ENCODE measurements around the gene TAF11L11. TPM values are rescaled to one million over a fixed set of nuclear protein-coding genes. Genes with fewer than 3 reads are reported as not detected.
"Not testable (repeated sequence)": the region's sequence is repeated elsewhere in the genome, so short reads cannot be mapped to it uniquely, and the experiment has no call there.

Gene TAF11L11
- total RNA-seq: not detected
- not detected for total RNA-seq (2013)
- total RNA-seq: 0 reads per million in 29 experiments

GRCh38 chr5:17603880-17604279 is at the start of gene TAF11L11:
Gene TAF11L11 (plus strand): TSS chr5:17604183.
- H3K4me1 ChIP-seq (ENCODE audit: control insufficient read depth in 1 of 2, extremely low read depth in 1 of 2, insufficient read depth in 2 of 2, low read length in 2 of 2); H3K27ac Mint-ChIP-seq; H3K4me3 Mint-ChIP-seq; H3K4me3 ChIP-seq (ENCODE audit: control insufficient read depth in 1 of 2, extremely low read depth in 1 of 2, low read length in 1 of 2); ATAC-seq (replicated peaks in 1 of 4); H3K4me1 Mint-ChIP-seq; DNase-seq; H3K36me3 Mint-ChIP-seq; H3K27ac ChIP-seq (ENCODE audit: low read length); CTCF ChIA-PET; POLR2A ChIA-PET; H3K27me3 Mint-ChIP-seq; H3K36me3 ChIP-seq (ENCODE audit: control insufficient read depth in 2 of 2, extremely low read depth in 1 of 2, insufficient read depth in 1 of 2, low read length in 1 of 2); H3K9me3 ChIP-seq; H3K27me3 ChIP-seq (replicated peaks in 1 of 2; ENCODE audit: control insufficient read depth in 2 of 2, extremely low read depth in 1 of 2, insufficient read depth in 2 of 2, low read length in 1 of 2): not testable (repeated sequence)
- WGBS (ENCODE audit: insufficient coverage): 69% methylated on average over 4 of the region's 6 CpGs
- peaks cover 10 to 16% (median 14%) of the 10 kb centered on the region in 3 donors for H3K9me3 Mint-ChIP-seq

DNA sequence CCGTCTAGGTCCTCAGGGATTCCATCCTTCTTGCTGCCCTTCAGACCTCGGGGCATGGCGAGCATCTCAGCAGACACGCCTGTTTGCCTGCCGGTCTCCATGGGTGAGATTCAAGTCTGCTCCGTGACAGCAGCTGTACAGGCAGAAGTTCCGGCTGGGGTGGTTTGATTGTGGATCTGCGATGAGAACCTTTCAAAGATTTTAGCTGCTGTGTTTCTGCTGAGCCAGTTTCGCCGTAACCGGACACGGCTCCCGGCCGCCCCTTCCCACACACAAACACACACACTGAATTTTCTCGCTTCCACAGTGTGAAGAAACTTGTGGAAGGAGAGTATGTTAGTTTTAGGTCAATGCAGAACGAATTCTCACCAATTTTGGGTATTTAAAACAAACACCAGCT is 18.3 kb upstream of the TAF11L11 start, which contains the start of gene TAF11L7:
Gene TAF11L7 (minus strand): TSS at position 101 of the 400 bp plus-strand sequence.
- DNase-seq; ATAC-seq (replicated peaks in 1 of 4); H3K27me3 ChIP-seq (replicated peaks in 1 of 2; ENCODE audit: control insufficient read depth in 2 of 2, extremely low read depth in 1 of 2, insufficient read depth in 2 of 2, low read length in 1 of 2); H3K27ac Mint-ChIP-seq; H3K36me3 Mint-ChIP-seq; H3K9me3 Mint-ChIP-seq; H3K4me3 ChIP-seq (ENCODE audit: control insufficient read depth in 1 of 2, extremely low read depth in 1 of 2, low read length in 1 of 2); H3K4me3 Mint-ChIP-seq; H3K27me3 Mint-ChIP-seq; H3K4me1 Mint-ChIP-seq; POLR2A ChIA-PET; H3K4me1 ChIP-seq (ENCODE audit: control insufficient read depth in 1 of 2, extremely low read depth in 1 of 2, insufficient read depth in 2 of 2, low read length in 2 of 2); H3K9me3 ChIP-seq; H3K36me3 ChIP-seq (ENCODE audit: control insufficient read depth in 2 of 2, extremely low read depth in 1 of 2, insufficient read depth in 1 of 2, low read length in 1 of 2); H3K27ac ChIP-seq (ENCODE audit: low read length); CTCF ChIA-PET: not testable (repeated sequence)
- no CpG with 5 or more reads among the region's 16 CpGs for WGBS (ENCODE audit: insufficient coverage)

- H3K4me3 ChIP-seq (ENCODE audit: control insufficient read depth in 1 of 2, extremely low read depth in 1 of 2, low read length in 1 of 2); H3K36me3 ChIP-seq (ENCODE audit: control insufficient read depth in 2 of 2, extremely low read depth in 1 of 2, insufficient read depth in 1 of 2, low read length in 1 of 2); H3K4me1 Mint-ChIP-seq; H3K27me3 ChIP-seq (replicated peaks in 1 of 2; ENCODE audit: control insufficient read depth in 2 of 2, extremely low read depth in 1 of 2, insufficient read depth in 2 of 2, low read length in 1 of 2); DNase-seq; H3K27ac Mint-ChIP-seq; H3K27ac ChIP-seq (ENCODE audit: low read length); CTCF ChIA-PET; H3K9me3 Mint-ChIP-seq; H3K4me3 Mint-ChIP-seq; POLR2A ChIA-PET; H3K27me3 Mint-ChIP-seq; H3K9me3 ChIP-seq; H3K4me1 ChIP-seq (ENCODE audit: control insufficient read depth in 1 of 2, extremely low read depth in 1 of 2, insufficient read depth in 2 of 2, low read length in 2 of 2); ATAC-seq (replicated peaks in 1 of 4); H3K36me3 Mint-ChIP-seq: not testable (repeated sequence)
- WGBS (ENCODE audit: insufficient coverage): no CpG with 5 or more reads among the region's 16 CpGs
These were observed 13.1 kb upstream of the TAF11L11 start, which contains the start of gene TAF11L8 for GRCh38 chr5:17590860-17591259. Gene TAF11L8 (minus strand): TSS chr5:17590960.

DNA sequence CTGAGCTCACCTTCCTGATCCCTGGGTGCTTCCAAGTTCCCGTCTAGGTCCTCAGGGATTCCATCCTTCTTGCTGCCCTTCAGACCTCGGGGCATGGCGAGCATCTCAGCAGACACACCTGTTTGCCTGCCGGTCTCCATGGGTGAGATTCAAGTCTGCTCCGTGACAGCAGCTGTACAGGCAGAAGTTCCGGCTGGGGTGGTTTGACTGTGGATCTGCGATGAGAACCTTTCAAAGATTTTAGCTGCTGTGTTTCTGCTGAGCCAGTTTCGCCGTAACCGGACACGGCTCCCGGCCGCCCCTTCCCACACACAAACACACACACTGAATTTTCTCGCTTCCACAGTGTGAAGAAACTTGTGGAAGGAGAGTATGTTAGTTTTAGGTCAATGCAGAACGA is 9.7 kb upstream of the TAF11L11 start, which contains the start of gene TAF11L9:
Gene TAF11L9 (minus strand): TSS at position 140 of the 400 bp plus-strand sequence.
- H3K27me3 Mint-ChIP-seq; H3K4me3 ChIP-seq (ENCODE audit: control insufficient read depth in 1 of 2, extremely low read depth in 1 of 2, low read length in 1 of 2); H3K27ac ChIP-seq (ENCODE audit: low read length); H3K27me3 ChIP-seq (replicated peaks in 1 of 2; ENCODE audit: control insufficient read depth in 2 of 2, extremely low read depth in 1 of 2, insufficient read depth in 2 of 2, low read length in 1 of 2); DNase-seq; POLR2A ChIA-PET; H3K36me3 ChIP-seq (ENCODE audit: control insufficient read depth in 2 of 2, extremely low read depth in 1 of 2, insufficient read depth in 1 of 2, low read length in 1 of 2); H3K36me3 Mint-ChIP-seq; CTCF ChIA-PET; H3K4me3 Mint-ChIP-seq; H3K27ac Mint-ChIP-seq; H3K9me3 Mint-ChIP-seq; H3K9me3 ChIP-seq; H3K4me1 ChIP-seq (ENCODE audit: control insufficient read depth in 1 of 2, extremely low read depth in 1 of 2, insufficient read depth in 2 of 2, low read length in 2 of 2); H3K4me1 Mint-ChIP-seq; ATAC-seq (replicated peaks in 1 of 4): not testable (repeated sequence)
- no CpG with 5 or more reads among the region's 15 CpGs for WGBS (ENCODE audit: insufficient coverage)

GRCh38 chr5:17597728-17598127 is 6.3 kb upstream of the TAF11L11 start, which contains the start of gene TAF11L10:
Gene TAF11L10 (minus strand): TSS chr5:17597828.
- CTCF ChIA-PET; H3K27me3 Mint-ChIP-seq; H3K27ac Mint-ChIP-seq; H3K4me3 ChIP-seq (ENCODE audit: control insufficient read depth in 1 of 2, extremely low read depth in 1 of 2, low read length in 1 of 2); DNase-seq; H3K9me3 Mint-ChIP-seq; H3K9me3 ChIP-seq; H3K4me1 ChIP-seq (ENCODE audit: control insufficient read depth in 1 of 2, extremely low read depth in 1 of 2, insufficient read depth in 2 of 2, low read length in 2 of 2); H3K27ac ChIP-seq (ENCODE audit: low read length); H3K36me3 ChIP-seq (ENCODE audit: control insufficient read depth in 2 of 2, extremely low read depth in 1 of 2, insufficient read depth in 1 of 2, low read length in 1 of 2); H3K27me3 ChIP-seq (replicated peaks in 1 of 2; ENCODE audit: control insufficient read depth in 2 of 2, extremely low read depth in 1 of 2, insufficient read depth in 2 of 2, low read length in 1 of 2); ATAC-seq (replicated peaks in 1 of 4); H3K4me1 Mint-ChIP-seq; H3K36me3 Mint-ChIP-seq; POLR2A ChIA-PET; H3K4me3 Mint-ChIP-seq: not testable (repeated sequence)
- no CpG with 5 or more reads among the region's 15 CpGs for WGBS (ENCODE audit: insufficient coverage)

DNA sequence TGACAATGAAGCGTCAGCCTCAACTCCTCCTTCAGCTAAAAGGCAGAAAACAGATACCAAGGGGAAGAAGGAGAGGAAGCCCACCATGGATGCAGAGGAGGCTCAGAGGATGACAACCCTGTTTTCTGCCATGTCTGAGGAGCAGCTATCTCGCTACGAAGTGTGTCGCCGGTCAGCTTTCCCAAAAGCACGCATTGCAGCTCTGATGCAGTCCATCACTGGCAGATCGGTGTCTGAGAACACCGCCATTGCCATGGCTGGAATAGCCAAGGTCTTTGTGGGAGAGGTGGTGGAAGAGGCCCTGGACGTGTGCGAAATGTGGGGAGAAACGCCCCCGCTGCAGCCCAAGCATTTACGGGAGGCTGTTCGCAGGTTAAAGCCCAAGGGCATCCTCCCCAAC is 968 bp downstream of the TAF11L11 start:
- H3K27ac Mint-ChIP-seq: no peak overlapping the region
- H3K4me1 Mint-ChIP-seq: no peaks in the 10 kb centered on the region
- no peaks in the 10 kb centered on the region for H3K9me3 ChIP-seq
- ATAC-seq (replicated peaks in 1 of 4) (no peak), DNase-seq (no peak)
- CTCF ChIA-PET: no interaction called here
- WGBS (ENCODE audit: insufficient coverage): no CpG with 5 or more reads among the region's 14 CpGs
- no peaks in the 10 kb centered on the region for H3K4me1 ChIP-seq (ENCODE audit: control insufficient read depth in 1 of 2, extremely low read depth in 1 of 2, insufficient read depth in 2 of 2, low read length in 2 of 2)
- POLR2A ChIA-PET: no interaction called here
- H3K36me3 ChIP-seq (ENCODE audit: control insufficient read depth in 2 of 2, extremely low read depth in 1 of 2, insufficient read depth in 1 of 2, low read length in 1 of 2): no peaks in the 10 kb centered on the region
- no peaks in the 10 kb centered on the region for H3K27me3 Mint-ChIP-seq
- H3K9me3 Mint-ChIP-seq: peaks cover 10 to 16% (median 14%) of the 10 kb centered on the region in 3 donors
- no peaks in the 10 kb centered on the region for H3K27me3 ChIP-seq (replicated peaks in 1 of 2; ENCODE audit: control insufficient read depth in 2 of 2, extremely low read depth in 1 of 2, insufficient read depth in 2 of 2, low read length in 1 of 2)
- H3K27ac ChIP-seq (ENCODE audit: low read length): no peak overlapping the region
- H3K4me3 ChIP-seq (ENCODE audit: control insufficient read depth in 1 of 2, extremely low read depth in 1 of 2, low read length in 1 of 2): no peak overlapping the region
- no peak overlapping the region for H3K4me3 Mint-ChIP-seq
- H3K36me3 Mint-ChIP-seq: no peaks in the 10 kb centered on the region

DNA sequence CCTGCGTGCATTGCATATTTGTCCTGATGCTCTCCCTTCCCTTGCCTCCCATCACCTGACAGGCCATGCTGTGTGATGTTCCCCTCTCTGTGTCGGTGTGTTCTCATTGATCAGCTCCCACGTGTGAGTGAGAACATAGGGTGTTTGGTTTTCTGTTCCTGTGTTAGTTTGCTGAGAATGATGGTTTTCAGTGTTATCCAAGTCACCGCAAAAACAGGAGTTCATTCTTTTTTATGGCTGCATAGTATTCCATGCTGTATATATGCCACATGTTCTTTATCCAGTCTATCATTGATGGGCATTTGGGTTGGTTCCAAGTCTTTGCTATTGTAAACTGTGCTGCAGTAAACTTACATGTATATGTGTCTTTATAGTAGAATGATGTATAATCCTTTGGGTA is 3.5 kb downstream of the TAF11L11 start:
- POLR2A ChIA-PET: interaction anchor here in 1 of 2 donors (0.7 kb wide), 1 partner anchor 133 kb away, joined by 3 read pairs; no protein-coding TSS in a partner anchor
- H3K36me3 ChIP-seq (ENCODE audit: control insufficient read depth in 2 of 2, extremely low read depth in 1 of 2, insufficient read depth in 1 of 2, low read length in 1 of 2); H3K27me3 Mint-ChIP-seq; H3K27me3 ChIP-seq (replicated peaks in 1 of 2; ENCODE audit: control insufficient read depth in 2 of 2, extremely low read depth in 1 of 2, insufficient read depth in 2 of 2, low read length in 1 of 2); ATAC-seq (replicated peaks in 1 of 4); CTCF ChIA-PET; H3K36me3 Mint-ChIP-seq; DNase-seq; H3K4me3 ChIP-seq (ENCODE audit: control insufficient read depth in 1 of 2, extremely low read depth in 1 of 2, low read length in 1 of 2); H3K27ac ChIP-seq (ENCODE audit: low read length); H3K27ac Mint-ChIP-seq; H3K9me3 ChIP-seq; H3K4me1 ChIP-seq (ENCODE audit: control insufficient read depth in 1 of 2, extremely low read depth in 1 of 2, insufficient read depth in 2 of 2, low read length in 2 of 2); H3K4me1 Mint-ChIP-seq; H3K4me3 Mint-ChIP-seq: not testable (repeated sequence)
- WGBS (ENCODE audit: insufficient coverage): no CpG with 5 or more reads among the region's 4 CpGs
- peaks cover 10 to 16% (median 13%) of the 10 kb centered on the region in 3 donors for H3K9me3 Mint-ChIP-seq

Data from T-cell (primary cell).